Uterus (tissue), 4 donors: ENCODE results near the gene GPHN. TPM values are rescaled to one million over a fixed set of nuclear protein-coding genes. Genes with fewer than 3 reads are reported as not detected.
"Not testable (repeated sequence)": the region's sequence is repeated elsewhere in the genome, so short reads cannot be mapped to it uniquely, and the experiment has no call there.

Source experiments
- DNase-seq, 2 donors: peaks; one replicate each; pipeline ENCODE4 v3.0.0-alpha.2; 2019 to 2020
- H3K27ac ChIP-seq, 2 donors: fragments of 200-600 bp; sonication (generic); 1 replicate in 1 of 2; 2 replicates in 1 of 2; pipeline ENCODE4 v1.5.1; 2016 to 2018
- H3K27me3 ChIP-seq, 2 donors: fragments of 200-600 bp; sonication (generic); one replicate each; pipeline ENCODE4 v1.5.1; 2018 to 2019; ENCODE audit warnings: control low read depth in 1 of 2
- H3K36me3 ChIP-seq, 2 donors: fragments of 200-600 bp; sonication (generic); one replicate each; pipeline ENCODE4 v1.5.1; 2019; ENCODE audit warnings: control low read depth in 1 of 2
- H3K4me1 ChIP-seq, 2 donors: fragments of 200-600 bp; sonication (generic); one replicate each; pipeline ENCODE4 v1.5.1; 2018 to 2019; ENCODE audit warnings: control low read depth in 1 of 2
- H3K4me3 ChIP-seq, 2 donors: fragments of 200-600 bp; sonication (generic); 1 replicate in 1 of 2; 2 replicates in 1 of 2; pipeline ENCODE4 v1.5.1; 2018 to 2019; ENCODE audit warnings: mild to moderate bottlenecking in 1 of 2
- H3K9me3 ChIP-seq, 2 donors: fragments of 200-600 bp; sonication (generic); one replicate each; pipeline ENCODE4 v1.5.1; 2019; ENCODE audit warnings: control low read depth in 1 of 2
- POLR2A ChIP-seq, 2 donors: fragments of 450-650 bp; IDR thresholded peaks; one replicate each; pipeline ENCODE4 v1.6.1; 2016; ENCODE audit warnings: antibody characterized with exemption in 2 of 2, mild to moderate bottlenecking in 1 of 2, moderate library complexity in 1 of 2
- intact Hi-C: fragments of 100-400 bp; cut with DNase I; formaldehyde crosslinking; loops from one replicate; pipeline ENCODE4 v1.15.1; 2023; ENCODE audit warnings: low total_unique reads
- total RNA-seq, 4 donors: library from RNA; depleted of rRNA in 3 of 4; stranded (reverse); fragments of >200 nt in 3 of 4; gene quantifications; one replicate each; pipeline versions ENCODE4 v1.1.0 to v1.2.4, GENCODE V29; 2014 to 2023
- TF ChIP-seq, protein P1 (sequence below), 4 experiments: fragments of 200-600 bp in 2 of 4; fragments of 450-650 bp in 2 of 4; sonication (generic) in 2 of 4; IDR thresholded peaks; one replicate each; pipeline ENCODE4 v1.5.1; 2016 to 2019; ENCODE audit warnings: antibody characterized with exemption in 4 of 4, mild to moderate bottlenecking in 2 of 4, moderate library complexity in 1 of 4
- donor health status: DM: yes; HTN: yes; CAD: no.

Gene GPHN
- total RNA-seq, 4 donors from 2014 or later, result 14.9 to 42.9 (median 19.1) TPM

DNA sequence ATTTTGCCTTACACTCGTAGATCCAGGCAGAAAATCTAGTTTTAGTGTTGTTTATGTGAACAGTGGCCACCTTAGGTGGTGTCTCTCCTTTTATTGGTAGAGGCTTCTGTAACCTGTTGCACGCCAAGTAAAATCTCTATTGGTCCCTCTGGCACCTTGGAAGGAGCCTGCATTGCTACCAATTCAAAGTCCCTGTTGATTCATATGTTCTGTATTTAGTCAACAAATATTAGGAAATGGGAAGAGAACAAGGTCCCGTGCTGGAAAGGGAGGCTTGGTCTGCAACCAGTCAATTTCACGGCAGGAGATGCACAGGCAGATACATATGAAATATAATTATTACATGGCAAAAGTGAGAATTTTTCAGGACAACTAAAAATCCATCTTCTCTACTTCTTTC, 6.4 kb upstream of the GPHN start:
- intact Hi-C loops, result no loop called here
- H3K27me3 ChIP-seq, result no peaks in the 10 kb centered on the region

DNA sequence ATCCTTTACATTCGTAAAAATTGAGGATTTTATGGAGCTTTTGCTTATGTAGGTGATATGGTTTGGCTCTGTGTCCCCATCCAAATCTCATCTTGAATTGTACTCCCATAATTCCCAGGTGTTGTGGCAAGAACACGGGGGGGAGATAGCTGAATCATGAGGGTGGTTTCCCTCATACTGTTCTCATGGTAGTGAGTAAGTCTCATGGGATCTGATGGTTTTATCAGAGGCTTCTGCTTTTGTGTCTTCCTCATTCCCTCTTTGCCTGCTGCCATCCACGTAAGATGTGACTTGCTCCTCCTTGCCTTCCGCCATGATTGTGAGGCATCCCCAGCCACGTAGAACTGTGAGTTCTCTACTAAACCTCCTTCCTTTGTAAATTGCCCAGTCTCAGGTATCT, 5.1 kb upstream of the GPHN start:
- H3K27me3 ChIP-seq, intact Hi-C loops, H3K4me1 ChIP-seq, DNase-seq, H3K27ac ChIP-seq, H3K4me3 ChIP-seq, H3K36me3 ChIP-seq, H3K9me3 ChIP-seq: not testable (repeated sequence)

More for the DNA sequence above, 6.4 kb upstream of the GPHN start:
- DNase-seq, result no peak
- Histone ChIP-seq H3K36me3 (no peaks in the 10 kb centered on the region), H3K27ac (no peak overlapping the region), H3K4me1 (no peaks in the 10 kb centered on the region), H3K9me3 (no peaks in the 10 kb centered on the region), H3K4me3 (no peak overlapping the region)
- no peak for TF ChIP-seq POLR2A (IDR thresholded peaks at IDR 0.05)
- TF ChIP-seq, protein P1, sequence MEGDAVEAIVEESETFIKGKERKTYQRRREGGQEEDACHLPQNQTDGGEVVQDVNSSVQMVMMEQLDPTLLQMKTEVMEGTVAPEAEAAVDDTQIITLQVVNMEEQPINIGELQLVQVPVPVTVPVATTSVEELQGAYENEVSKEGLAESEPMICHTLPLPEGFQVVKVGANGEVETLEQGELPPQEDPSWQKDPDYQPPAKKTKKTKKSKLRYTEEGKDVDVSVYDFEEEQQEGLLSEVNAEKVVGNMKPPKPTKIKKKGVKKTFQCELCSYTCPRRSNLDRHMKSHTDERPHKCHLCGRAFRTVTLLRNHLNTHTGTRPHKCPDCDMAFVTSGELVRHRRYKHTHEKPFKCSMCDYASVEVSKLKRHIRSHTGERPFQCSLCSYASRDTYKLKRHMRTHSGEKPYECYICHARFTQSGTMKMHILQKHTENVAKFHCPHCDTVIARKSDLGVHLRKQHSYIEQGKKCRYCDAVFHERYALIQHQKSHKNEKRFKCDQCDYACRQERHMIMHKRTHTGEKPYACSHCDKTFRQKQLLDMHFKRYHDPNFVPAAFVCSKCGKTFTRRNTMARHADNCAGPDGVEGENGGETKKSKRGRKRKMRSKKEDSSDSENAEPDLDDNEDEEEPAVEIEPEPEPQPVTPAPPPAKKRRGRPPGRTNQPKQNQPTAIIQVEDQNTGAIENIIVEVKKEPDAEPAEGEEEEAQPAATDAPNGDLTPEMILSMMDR (IDR thresholded peaks at IDR 0.05), result no peak

DNA sequence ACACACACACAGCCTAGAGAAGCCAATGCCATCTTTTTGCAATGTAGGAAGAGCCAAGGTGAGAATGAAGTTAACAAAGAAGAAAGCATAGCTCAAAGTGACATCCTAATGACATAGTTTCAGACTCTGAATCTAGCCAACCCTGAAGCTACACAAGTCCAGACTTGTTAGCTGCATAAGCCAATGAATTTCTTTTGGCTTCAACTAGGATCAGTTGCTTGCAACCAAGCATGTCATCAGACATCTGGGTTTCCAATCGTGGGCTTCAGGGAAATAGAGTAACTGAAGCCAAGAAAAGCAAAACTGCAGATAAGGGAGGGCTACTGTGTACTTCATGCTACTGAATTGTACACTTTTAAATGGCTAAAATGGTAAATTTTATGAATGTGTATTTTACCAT, 4.4 kb upstream of the GPHN start:
- no peaks in the 10 kb centered on the region for H3K36me3 ChIP-seq
- TF ChIP-seq POLR2A (IDR thresholded peaks at IDR 0.05), result no peak
- TF ChIP-seq, protein P1 (IDR thresholded peaks at IDR 0.05), result no peak
- H3K4me1 ChIP-seq, result no peaks in the 10 kb centered on the region
- no peaks in the 10 kb centered on the region for H3K27me3 ChIP-seq
- no peaks in the 10 kb centered on the region for H3K9me3 ChIP-seq
- DNase-seq, result no peak
- H3K27ac ChIP-seq, result no peak overlapping the region
- no peak overlapping the region for H3K4me3 ChIP-seq
- intact Hi-C loops, result no loop called here

DNA sequence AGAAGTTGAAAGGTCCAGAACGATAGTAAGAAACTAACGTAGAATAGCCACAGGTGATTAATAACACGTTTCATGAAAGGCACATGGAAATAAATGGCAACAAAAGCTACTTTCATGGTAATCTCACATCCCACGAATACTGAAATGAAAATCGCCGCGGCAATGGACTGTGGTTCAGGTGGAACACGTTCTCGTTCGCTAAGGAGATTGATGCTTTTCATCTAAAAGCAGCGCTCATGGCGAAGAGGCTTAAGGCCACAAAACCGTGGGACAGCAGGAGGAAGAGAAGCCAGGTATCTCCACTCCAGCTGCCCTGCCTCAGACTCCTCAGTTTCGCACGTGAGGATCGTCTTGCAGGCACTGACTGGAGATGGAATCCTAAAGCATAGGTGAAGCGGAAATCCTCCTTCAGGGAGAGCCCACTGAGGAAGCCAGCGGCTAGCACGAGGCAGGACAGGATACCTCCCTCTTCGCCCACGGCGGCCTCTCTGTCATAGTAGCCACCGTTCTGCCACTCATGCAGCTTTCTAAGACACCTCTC, 696 bp upstream of the GPHN start:
- peak overlapping the region; percentile 82 to 90 for H3K4me3 ChIP-seq
- no peak for DNase-seq
- TF ChIP-seq, protein P1 (IDR thresholded peaks at IDR 0.05), result no peak
- no peak for TF ChIP-seq POLR2A (IDR thresholded peaks at IDR 0.05)
- H3K4me1 ChIP-seq, result no peaks in the 10 kb centered on the region
- peak overlapping the region; percentile 91 to 93 for H3K27ac ChIP-seq
- no peaks in the 10 kb centered on the region for H3K27me3 ChIP-seq
- intact Hi-C loops, result no loop called here
- H3K9me3 ChIP-seq, result no peaks in the 10 kb centered on the region
- H3K36me3 ChIP-seq, result no peaks in the 10 kb centered on the region

DNA sequence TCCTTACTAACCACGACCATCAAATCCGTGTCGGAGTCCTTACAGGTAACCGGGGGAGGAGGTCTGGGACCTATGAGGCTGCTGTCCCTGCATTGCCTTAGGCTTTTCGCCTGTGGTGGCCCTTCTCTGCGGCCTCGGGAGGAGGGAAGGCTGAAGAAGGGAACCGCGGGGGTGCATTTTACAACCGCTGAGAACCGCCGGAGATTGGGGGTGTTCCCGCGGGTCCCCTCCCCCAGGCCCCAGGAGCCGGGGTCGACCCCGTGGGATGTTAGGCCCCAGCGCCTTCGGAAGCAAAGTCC, 549 bp downstream of the GPHN start:
- Histone ChIP-seq H3K27ac (peak overlapping the region; percentile 91 to 93), H3K27me3 (no peaks in the 10 kb centered on the region), H3K36me3 (no peaks in the 10 kb centered on the region), H3K4me1 (no peaks in the 10 kb centered on the region), H3K9me3 (no peaks in the 10 kb centered on the region), H3K4me3 (peak overlapping the region; percentile 82 to 90)
- DNase-seq, result no peak
- TF ChIP-seq, protein P1 (IDR thresholded peaks at IDR 0.05), result no peak
- no peak for TF ChIP-seq POLR2A (IDR thresholded peaks at IDR 0.05)
- intact Hi-C loops, result no loop called here
